HEK293 (cell line): ENCODE data around the gene MTCL3.

Experiments used
- CTCF ChIA-PET: fragments of 350-600 bp; formaldehyde crosslinking; extraction: SDS; loops from one replicate; lab custom pipeline; 2021; ENCODE audit warnings: antibody characterized with exemption; lab: Yijun Ruan, JAX
- POLR2A ChIA-PET: fragments of 300-600 bp; formaldehyde crosslinking; extraction: SDS; loops from one replicate; lab custom pipeline; 2020; ENCODE audit warnings: antibody characterized with exemption, inconsistent platforms; lab: Yijun Ruan, JAX
- H3K27ac ChIP-seq: fragments of 200-500 bp; sonication (Bioruptor generic); 2 replicates; pipeline ENCODE4 v1.5.1; 2014; ENCODE audit warnings: low read depth, low read length, control low read depth, inconsistent platforms; ENCODE audit errors: extremely low read depth
- H3K36me3 ChIP-seq, 2 experiments: fragments of 200-500 bp in 1 of 2; sonication (Bioruptor generic) in 1 of 2; 1 replicate in 1 of 2; 2 replicates in 1 of 2; pipeline ENCODE4 v1.5.1; 2014 to 2017; ENCODE audit warnings: inconsistent platforms in 2 of 2, low read length in 2 of 2; ENCODE audit not compliant: control insufficient read depth in 2 of 2, insufficient read depth in 1 of 2
- H3K4me1 ChIP-seq: fragments of 200-500 bp; sonication (Bioruptor generic); 2 replicates; pipeline ENCODE4 v1.5.1; 2014; ENCODE audit warnings: mild to moderate bottlenecking, low read length, inconsistent platforms; ENCODE audit not compliant: control insufficient read depth, insufficient read depth
- H3K4me3 ChIP-seq: 2 replicates; pipeline ENCODE4 v1.5.1; 2011; ENCODE audit warnings: low read depth, mild to moderate bottlenecking, control low read depth, low read length, moderate library complexity
- H3K9me3 ChIP-seq: fragments of 200-500 bp; sonication (Bioruptor generic); 2 replicates; pipeline ENCODE4 v1.5.1; 2014; ENCODE audit warnings: low read depth, low read length, inconsistent platforms; ENCODE audit not compliant: control insufficient read depth, insufficient read depth
- GLI4 ChIP-seq: fragments of 450-650 bp; formaldehyde crosslinking; IDR thresholded peaks from 2 replicates; pipeline ENCODE4 v1.5.1; 2016; ENCODE audit warnings: missing biosample characterization, missing genetic modification characterization
- GLIS1 ChIP-seq: fragments of 450-650 bp; formaldehyde crosslinking; IDR thresholded peaks from 2 replicates; pipeline ENCODE4 v1.5.1; 2016; ENCODE audit warnings: missing biosample characterization, missing genetic modification characterization
- MZF1 ChIP-seq: fragments of 450-650 bp; formaldehyde crosslinking; IDR thresholded peaks from 2 replicates; pipeline ENCODE4 v1.5.1; 2017; ENCODE audit warnings: missing biosample characterization, missing genetic modification characterization, borderline replicate concordance
- YY2 ChIP-seq: fragments of 450-650 bp; formaldehyde crosslinking; IDR thresholded peaks from 2 replicates; pipeline ENCODE4 v1.5.1; 2016; ENCODE audit warnings: missing biosample characterization, missing genetic modification characterization
- ZBTB48 ChIP-seq: fragments of 450-650 bp; formaldehyde crosslinking; IDR thresholded peaks from 2 replicates; pipeline ENCODE4 v1.5.1; 2016; ENCODE audit warnings: missing biosample characterization, missing genetic modification characterization
- ZFP41 ChIP-seq: fragments of 450-650 bp; formaldehyde crosslinking; IDR thresholded peaks from 2 replicates; pipeline ENCODE4 v1.5.1; 2016; ENCODE audit warnings: missing biosample characterization, missing genetic modification characterization, borderline replicate concordance
- ZNF140 ChIP-seq: fragments of 450-650 bp; formaldehyde crosslinking; IDR thresholded peaks from 2 replicates; pipeline ENCODE4 v1.5.1; 2016; ENCODE audit warnings: missing biosample characterization, missing genetic modification characterization
- ZNF175 ChIP-seq: fragments of 450-650 bp; formaldehyde crosslinking; IDR thresholded peaks from 2 replicates; pipeline ENCODE4 v1.5.1; 2016; ENCODE audit warnings: missing biosample characterization, missing genetic modification characterization
- ZNF19 ChIP-seq: fragments of 450-650 bp; formaldehyde crosslinking; IDR thresholded peaks from 2 replicates; pipeline ENCODE4; 2016; ENCODE audit warnings: missing biosample characterization, missing genetic modification characterization, low read depth
- ZNF202 ChIP-seq: fragments of 450-650 bp; formaldehyde crosslinking; IDR thresholded peaks from 2 replicates; pipeline ENCODE4 v1.5.1; 2016; ENCODE audit warnings: missing biosample characterization, missing genetic modification characterization, borderline replicate concordance
- ZNF211 ChIP-seq: fragments of 450-650 bp; formaldehyde crosslinking; IDR thresholded peaks from 2 replicates; pipeline ENCODE4 v1.5.1; 2016; ENCODE audit warnings: low read depth, missing biosample characterization, missing genetic modification characterization
- ZNF248 ChIP-seq: fragments of 450-650 bp; formaldehyde crosslinking; IDR thresholded peaks from 2 replicates; pipeline ENCODE4 v1.5.1; 2017; ENCODE audit warnings: missing biosample characterization, missing genetic modification characterization
- ZNF292 ChIP-seq: fragments of 450-650 bp; formaldehyde crosslinking; IDR thresholded peaks from 2 replicates; pipeline ENCODE4 v1.5.1; 2016; ENCODE audit warnings: low read depth, missing biosample characterization, missing genetic modification characterization, borderline replicate concordance
- ZNF529 ChIP-seq: fragments of 450-650 bp; formaldehyde crosslinking; IDR thresholded peaks from 2 replicates; pipeline ENCODE4 v1.5.1; 2017; ENCODE audit warnings: missing genetic modification characterization, missing biosample characterization; ENCODE audit not compliant: insufficient replicate concordance
- ZNF558 ChIP-seq: fragments of 450-650 bp; formaldehyde crosslinking; IDR thresholded peaks from 2 replicates; pipeline ENCODE4 v1.5.1; 2016; ENCODE audit warnings: missing biosample characterization, missing genetic modification characterization
- ZNF560 ChIP-seq: fragments of 450-650 bp; formaldehyde crosslinking; IDR thresholded peaks from 2 replicates; pipeline ENCODE4 v1.5.1; 2017; ENCODE audit warnings: missing biosample characterization, missing genetic modification characterization, borderline replicate concordance
- ZNF747 ChIP-seq: fragments of 450-650 bp; formaldehyde crosslinking; IDR thresholded peaks from 2 replicates; pipeline ENCODE4 v1.5.1; 2016; ENCODE audit warnings: missing biosample characterization, missing genetic modification characterization
- ZNF76 ChIP-seq: fragments of 450-650 bp; formaldehyde crosslinking; IDR thresholded peaks from 2 replicates; pipeline ENCODE4; 2016; ENCODE audit warnings: low read depth, missing biosample characterization, missing genetic modification characterization, borderline replicate concordance
- ZSCAN16 ChIP-seq: fragments of 450-650 bp; formaldehyde crosslinking; IDR thresholded peaks from 2 replicates; pipeline ENCODE4 v1.5.1; 2016; ENCODE audit warnings: missing biosample characterization, missing genetic modification characterization
- TF ChIP-seq, protein P1 (sequence below): fragments of 450-650 bp; formaldehyde crosslinking; IDR thresholded peaks from 2 replicates; pipeline ENCODE4 v1.5.1; 2016; ENCODE audit warnings: missing biosample characterization, missing genetic modification characterization

MTCL3 gene

DNA sequence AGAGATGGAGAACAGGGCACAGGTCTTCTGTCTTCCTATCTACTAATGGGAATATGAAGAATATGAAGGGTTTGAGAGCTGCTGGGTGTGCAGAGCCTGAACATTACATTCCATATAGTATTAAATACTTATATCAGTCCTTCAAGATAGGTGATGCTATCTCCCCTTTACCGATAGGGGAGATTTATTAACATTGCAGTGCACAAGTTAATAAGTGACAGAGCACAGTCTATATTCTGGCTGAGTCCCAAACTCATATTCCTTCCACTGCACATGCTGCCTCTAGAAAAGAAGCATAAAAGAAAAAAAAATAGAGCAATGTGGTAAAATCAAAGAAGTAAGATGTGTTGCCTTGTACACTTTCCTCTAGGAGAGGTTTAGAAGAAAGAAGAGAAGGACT lies 41.5 kb downstream of the MTCL3 start:
- Histone ChIP-seq H3K9me3 (no peaks in the 10 kb centered on the region), H3K36me3 (peaks cover 0 to 11% of the 10 kb centered on the region in 2 experiments; a peak in 2 of 3 replicates), H3K4me3 (no peak overlapping the region), H3K27ac (no peak overlapping the region), H3K4me1 (no peaks in the 10 kb centered on the region)
- ChIA-PET POLR2A (no interaction called here), CTCF (no interaction called here)
- TF ChIP-seq ZNF747 (tag by site-specific recombination) (no peak), ZNF292 (tag by site-specific recombination) (no peak), ZNF140 (no peak)
- TF ChIP-seq, protein P1, sequence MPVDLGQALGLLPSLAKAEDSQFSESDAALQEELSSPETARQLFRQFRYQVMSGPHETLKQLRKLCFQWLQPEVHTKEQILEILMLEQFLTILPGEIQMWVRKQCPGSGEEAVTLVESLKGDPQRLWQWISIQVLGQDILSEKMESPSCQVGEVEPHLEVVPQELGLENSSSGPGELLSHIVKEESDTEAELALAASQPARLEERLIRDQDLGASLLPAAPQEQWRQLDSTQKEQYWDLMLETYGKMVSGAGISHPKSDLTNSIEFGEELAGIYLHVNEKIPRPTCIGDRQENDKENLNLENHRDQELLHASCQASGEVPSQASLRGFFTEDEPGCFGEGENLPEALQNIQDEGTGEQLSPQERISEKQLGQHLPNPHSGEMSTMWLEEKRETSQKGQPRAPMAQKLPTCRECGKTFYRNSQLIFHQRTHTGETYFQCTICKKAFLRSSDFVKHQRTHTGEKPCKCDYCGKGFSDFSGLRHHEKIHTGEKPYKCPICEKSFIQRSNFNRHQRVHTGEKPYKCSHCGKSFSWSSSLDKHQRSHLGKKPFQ = no peak

DNA sequence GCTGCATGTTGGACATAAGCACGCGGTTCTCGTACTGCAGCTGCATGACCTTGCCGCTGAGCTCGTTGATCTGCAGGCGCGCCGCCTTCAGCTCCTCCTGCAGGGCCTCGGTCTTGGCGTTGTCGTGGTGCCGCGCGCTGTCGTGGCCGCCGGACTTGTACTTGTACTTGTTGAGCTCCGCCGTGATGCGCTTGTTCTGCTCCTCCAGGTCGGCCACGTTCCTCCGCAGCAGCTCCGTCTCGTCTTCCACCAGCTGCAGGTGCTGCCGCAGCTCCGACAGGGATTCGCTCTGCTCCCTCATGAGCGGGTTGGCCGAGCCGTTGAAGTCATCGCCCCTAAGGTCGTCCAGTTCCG lies 43.3 kb downstream of the MTCL3 start:
- H3K4me3 ChIP-seq = no peak overlapping the region
- POLR2A ChIA-PET = interaction anchor here (0.6 to 1.4 kb wide), 2 partner anchors 40 to 62 kb away, joined by 4 to 5 read pairs; no protein-coding TSS in a partner anchor
- no peak overlapping the region for H3K27ac ChIP-seq
- no peaks in the 10 kb centered on the region for H3K9me3 ChIP-seq
- H3K36me3 ChIP-seq = peaks cover 0 to 11% of the 10 kb centered on the region in 2 experiments; a peak in 2 of 3 replicates
- H3K4me1 ChIP-seq = no peaks in the 10 kb centered on the region
- CTCF ChIA-PET = no interaction called here
- TF ChIP-seq ZNF202 (tag by site-specific recombination) = 0 out of 2 replicates have a peak, but pooled peaks have one; percentile 23
- TF ChIP-seq ZNF529 = no peak
- TF ChIP-seq, all 188 proteins: peak for 1

DNA sequence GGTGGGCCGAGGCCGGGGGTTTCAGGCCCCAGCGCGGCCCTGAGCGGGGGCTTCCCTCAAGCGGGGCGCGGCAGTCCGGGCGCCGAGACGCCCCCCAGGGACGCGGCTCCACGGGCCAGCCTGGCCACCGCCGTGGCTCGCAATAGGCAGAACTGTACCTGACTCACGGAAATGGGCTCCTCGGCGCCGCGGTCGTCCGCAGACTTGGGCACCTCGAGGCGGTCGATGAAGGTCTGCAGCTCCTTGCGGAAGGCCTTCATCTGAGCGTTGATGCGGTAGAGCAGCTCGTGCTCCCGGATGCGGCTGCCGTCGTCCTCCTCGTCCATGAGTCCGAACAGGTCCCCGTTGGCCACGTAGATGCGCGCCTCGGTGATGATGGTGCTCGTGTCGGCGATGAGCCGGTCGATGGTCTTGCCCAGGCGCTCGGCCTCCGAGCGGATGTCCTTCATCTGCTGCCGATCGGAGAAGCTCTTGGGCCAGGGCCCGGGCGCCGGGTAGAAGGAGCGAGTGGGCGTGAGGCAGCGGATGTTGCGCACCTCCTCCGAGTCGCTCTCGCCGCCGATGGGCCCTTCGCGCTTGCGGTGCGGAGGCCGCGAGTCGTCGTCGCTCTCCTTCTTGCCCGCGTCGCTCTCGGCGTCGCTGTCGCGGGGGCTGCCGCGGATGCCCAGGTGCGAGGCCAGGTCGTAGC lies 43.9 kb downstream of the MTCL3 start:
- POLR2A ChIA-PET = interaction anchor here (0.6 to 1.4 kb wide), 2 partner anchors 41 to 63 kb away, joined by 4 to 5 read pairs; no protein-coding TSS in a partner anchor
- H3K9me3 ChIP-seq = no peaks in the 10 kb centered on the region
- TF ChIP-seq ZNF175 (tag by site-specific recombination) (no peak), ZNF211 (tag by site-specific recombination) (no peak), ZNF248 (tag by site-specific recombination) (no peak), GLI4 (no peak), ZNF560 (no peak), MZF1 (tag by site-specific recombination) (no peak), ZNF76 (tag by site-specific recombination) (no peak), GLIS1 (tag by site-specific recombination) (no peak), ZNF19 (tag by site-specific recombination) (no peak)
- TF ChIP-seq, all 188 proteins: peak for 0
- Histone ChIP-seq H3K4me3 (no peak overlapping the region), H3K36me3 (peaks cover 0 to 11% of the 10 kb centered on the region in 2 experiments; a peak in 2 of 3 replicates), H3K4me1 (no peaks in the 10 kb centered on the region), H3K27ac (no peak overlapping the region)
- CTCF ChIA-PET = no interaction called here

DNA sequence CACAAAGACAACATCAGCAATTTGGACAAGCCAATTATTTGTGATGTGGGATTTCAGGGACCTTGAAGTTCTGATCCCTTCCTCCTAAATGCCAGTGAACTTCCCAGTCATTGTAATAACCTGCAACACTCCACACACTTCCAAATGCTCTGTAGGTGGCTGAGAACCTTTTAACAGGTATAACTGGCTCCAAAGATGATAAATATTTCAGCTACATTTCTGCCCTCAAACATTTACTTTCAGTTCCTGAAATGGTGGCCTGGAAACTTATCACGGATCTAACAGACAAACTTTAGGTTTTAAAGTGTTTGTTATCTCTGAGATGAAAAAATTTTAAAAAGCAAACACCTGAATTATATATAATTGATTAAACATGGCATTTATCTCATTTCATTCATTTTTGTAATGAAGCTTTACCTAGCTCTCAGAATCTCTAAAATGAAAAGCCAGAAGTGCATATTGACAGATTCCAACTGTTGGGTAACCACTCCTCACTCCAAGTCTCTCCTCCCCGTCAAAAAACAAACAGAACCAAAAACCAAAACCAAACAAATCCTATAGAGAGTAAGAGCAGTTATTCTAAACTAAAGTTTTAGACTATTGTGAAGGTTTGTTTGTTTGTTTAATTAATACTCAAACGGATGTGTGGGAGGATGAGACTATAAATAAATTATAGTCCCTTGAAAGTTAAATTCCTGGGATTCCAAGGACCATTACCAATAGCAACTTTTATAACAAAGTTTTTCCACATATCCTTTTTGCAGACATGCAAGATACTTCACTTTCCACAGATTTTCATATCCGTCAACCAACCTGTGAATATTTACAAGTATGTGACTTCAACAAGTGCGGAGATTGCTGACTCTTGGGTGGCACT lies 47.5 kb downstream of the MTCL3 start:
- TF ChIP-seq YY2 (tag by site-specific recombination) (no peak), ZFP41 (no peak), ZNF558 (tag by site-specific recombination) (no peak), ZBTB48 (tag by site-specific recombination) (no peak), ZSCAN16 (tag by site-specific recombination) (no peak)
- H3K4me3 ChIP-seq = no peak overlapping the region
- H3K4me1 ChIP-seq = no peaks in the 10 kb centered on the region
- ChIA-PET CTCF (interaction anchor here (1.1 to 1.7 kb wide), 4 partner anchors 9 to 44 kb away, joined by 4 to 9 read pairs (median 7); no protein-coding TSS in a partner anchor), POLR2A (no interaction called here)
- H3K27ac ChIP-seq = no peak overlapping the region
- H3K36me3 ChIP-seq = peaks cover 0 to 11% of the 10 kb centered on the region in 2 experiments; a peak in 2 of 3 replicates
- H3K9me3 ChIP-seq = no peaks in the 10 kb centered on the region
